ENCODE results near the gene MAP7.

Gene MAP7

DNA sequence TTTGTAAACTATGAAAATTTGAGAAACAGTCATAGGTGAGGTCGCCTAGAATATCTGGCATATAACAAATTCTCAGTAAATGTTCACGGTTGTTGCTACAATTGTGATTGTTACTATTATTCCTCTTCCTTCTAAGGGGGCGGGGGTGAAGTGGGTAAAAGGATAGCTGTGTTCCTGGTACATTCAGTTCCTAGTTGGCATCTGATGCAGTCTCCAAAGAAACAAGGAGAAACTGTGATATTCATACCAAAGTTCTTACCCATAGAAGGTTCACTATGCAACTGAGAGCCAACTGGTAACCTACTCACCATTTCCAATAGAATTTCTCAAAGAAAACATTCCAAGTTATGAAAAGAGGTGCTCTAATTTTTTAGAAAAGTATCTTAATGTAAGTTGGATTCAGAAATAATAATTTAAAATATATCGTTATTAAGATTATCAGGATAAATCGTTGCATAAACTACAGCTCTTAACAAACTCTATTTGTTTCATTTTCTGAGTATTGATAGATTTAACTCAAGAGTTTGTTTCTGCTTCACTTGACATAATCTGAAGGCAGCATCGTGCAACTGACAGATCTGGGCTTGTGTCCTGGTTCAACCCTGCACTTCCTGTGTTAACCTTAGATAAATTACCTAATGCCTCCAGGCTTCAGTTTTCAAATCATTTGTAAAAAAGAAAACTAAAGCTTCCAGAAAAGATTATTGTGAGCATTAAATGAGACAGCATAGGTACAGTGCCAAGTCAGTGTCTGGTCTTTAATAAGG lies 13.3 kb upstream of the MAP7 start:
- no peak for DNase-seq

DNA sequence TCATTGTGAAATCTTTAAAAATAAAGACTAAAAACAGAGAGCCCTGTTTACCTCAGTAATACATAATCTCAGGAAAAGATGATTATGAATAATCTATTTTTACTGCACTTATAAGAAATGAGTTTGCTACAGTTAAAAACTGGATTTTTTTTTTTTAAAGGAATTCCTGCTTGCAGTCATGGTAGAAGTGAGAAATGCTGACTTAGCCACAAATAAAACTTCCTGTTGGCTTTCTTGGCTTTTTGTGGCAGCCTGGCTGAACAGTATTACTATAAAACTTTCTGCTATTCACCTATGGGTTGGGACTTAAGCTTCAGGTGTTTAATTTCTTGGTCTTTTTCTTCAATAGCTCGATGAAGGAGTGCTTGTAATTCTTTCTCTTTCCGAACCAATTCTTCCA lies 12.0 kb upstream of the MAP7 start:
- no peak for DNase-seq

DNA sequence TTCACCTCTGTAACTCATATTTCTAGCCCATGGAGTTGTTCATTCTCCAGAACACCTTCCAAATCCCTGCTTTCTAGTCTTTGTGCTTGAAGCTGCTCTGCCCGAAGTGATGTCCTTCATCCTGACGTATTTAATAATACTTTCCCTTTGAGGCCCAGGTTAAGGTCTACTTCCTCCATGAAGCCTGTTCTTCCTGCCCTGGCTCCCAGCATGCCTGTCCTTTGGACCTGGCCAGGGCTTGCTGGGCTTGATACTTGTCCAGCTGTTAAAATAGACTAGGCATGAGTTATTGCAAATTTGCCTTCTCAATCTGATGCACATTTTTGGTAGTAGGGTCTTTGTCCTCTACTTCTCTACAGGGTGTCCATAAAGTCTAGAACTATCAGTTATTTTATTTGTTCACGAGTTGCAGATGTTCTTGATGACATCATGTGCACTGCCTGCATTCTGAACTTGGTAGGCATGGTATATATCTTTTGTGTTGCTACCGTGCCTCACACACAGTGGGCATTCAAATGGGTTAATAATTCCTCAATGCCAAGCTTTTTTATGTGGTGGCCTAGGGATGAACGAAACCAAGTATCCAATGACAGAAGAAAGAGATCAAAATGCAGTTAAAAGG lies 3.1 kb upstream of the MAP7 start:
- DNase-seq, result no peak

DNA sequence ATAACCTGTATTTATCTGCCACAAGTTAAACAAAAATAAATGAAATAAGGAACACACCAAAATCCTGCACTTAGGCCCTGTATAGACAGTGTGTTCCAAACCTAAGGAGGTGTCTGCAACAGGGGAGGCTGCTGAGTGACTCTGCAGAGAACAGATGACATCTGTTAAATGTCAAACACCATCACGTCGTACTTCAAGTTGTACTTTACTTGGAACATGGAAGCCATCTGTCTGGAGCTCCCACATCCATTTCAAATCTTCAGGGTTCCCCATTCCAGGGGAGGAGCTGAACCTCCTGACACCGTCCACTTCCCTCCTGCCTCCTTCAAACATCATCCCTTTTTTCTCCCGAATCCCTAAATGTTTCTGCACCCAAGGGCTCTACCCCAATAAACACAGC lies 1.8 kb upstream of the MAP7 start:
- DNase-seq, result no peak

DNA sequence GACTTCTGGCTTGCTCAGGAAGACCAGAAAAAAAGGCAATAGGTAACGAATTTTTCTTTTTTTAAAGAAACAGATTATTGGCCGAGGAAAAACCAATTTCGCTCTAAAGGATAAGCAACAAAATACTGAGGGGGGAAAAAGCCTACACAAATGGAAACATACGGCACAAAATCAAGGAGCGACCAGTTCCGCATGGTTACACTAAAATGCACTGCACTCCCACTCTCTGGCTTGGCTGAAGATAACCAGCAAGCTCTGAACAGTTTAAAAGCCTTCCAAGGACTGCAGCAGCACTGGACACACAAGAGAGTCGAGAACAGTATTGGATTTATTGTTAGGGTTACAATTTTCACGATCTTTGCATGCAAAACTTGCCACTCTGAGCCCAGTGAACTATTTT lies 881 bp upstream of the MAP7 start:
- DNase-seq, result no peak

DNA sequence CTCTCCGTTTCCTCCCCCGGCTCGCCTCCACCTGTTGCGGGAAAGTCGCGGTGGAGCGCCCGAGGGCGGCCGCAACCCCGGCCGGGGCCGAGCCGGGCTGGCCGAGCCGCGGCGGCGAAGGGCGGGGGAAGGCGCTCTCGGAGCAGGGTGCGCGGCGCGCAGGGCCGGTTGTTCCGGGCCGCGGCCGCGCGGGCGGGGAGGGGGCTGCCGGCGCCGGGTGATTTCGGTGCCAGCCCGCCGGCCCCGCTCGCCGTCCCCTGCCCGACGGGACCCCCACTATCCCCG lies 235 bp downstream of the MAP7 start:
- DNase-seq, result no peak

DNA sequence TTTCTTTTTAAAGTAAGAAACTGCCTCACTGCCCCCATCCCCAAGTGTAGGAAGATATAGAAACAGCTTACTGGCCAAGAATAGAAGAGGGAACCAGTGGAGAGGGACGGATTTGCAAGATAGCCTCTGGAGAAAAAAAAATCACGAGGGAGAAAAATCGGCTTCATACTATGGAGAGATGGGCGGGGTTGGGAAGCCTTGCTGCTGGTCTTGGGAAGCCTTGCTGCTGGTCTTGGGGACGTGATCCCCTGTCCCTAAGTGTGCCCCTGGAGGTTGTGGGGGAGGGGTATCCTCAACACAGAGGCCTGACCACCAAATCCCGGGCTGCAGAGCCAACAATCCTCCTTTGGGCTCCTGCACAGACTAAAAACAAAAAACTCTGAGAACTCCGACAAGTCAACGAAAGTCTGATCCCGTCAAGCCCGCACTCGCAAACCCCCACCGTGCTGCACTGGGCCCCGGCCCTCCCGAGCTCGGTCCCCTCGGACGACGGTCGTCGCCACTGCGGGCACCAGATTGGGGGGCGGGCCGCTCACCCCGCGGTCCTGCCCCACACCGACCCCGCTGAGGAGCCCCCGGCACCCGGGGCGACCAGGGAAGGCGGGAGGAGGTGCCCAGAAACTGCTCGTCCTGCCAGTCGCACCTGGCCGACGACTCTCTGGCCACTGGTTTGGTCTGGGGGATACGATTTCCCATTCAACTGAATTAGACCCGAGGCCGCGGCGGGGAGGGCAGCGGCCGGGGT lies 750 bp downstream of the MAP7 start:
- no peak for DNase-seq

DNA sequence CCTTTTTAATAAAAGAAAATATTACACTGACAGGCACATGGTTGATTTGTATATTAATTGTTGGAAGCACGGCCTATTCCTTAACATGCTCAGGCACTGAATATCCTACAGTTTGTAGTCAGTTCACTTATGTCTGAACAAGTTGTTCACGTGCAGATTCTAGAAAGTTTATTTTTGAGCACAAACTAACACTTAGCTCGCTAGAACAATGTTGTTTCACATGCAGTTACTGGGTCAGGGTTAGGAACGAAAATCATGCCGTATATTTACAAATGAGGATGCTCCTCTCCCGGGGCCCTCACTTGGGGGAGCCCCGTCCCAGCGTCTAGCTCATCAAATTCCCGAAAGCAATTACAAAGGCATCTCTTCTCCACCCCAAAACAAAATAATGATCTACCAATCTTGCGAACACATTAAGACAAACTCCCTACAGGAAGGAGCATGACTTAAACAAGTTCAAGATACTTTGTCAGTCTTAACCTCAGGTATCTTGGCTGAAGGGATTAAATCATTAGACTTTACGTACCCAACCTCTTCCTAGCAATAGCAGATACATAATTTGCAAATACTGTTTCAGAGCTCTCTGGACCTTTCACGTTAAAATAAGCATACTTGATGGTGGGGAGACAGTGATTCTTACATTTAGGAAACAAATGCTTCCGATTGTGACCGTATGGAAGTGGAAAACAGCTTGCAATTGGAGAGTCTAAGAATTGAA lies 1.5 kb downstream of the MAP7 start:
- no peak for DNase-seq

DNA sequence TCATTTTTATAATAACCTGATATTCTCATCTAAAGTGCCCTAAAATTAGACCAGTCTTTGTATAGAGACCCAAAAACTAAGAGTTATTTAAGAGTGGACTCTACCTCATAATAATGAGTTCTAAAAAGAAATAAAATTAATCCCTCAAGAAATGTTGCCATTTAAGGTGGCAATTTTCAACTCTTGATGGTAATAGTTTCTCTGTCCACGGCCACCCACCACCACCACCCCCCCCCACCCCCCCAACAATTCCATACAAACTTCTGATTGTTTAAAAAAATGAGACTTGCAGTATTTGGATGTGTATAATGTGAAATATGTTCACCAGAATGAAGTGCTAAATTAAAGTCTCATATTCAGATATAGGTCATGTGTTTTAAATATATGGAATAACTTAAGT lies 2.4 kb downstream of the MAP7 start:
- DNase-seq, result no peak

DNA sequence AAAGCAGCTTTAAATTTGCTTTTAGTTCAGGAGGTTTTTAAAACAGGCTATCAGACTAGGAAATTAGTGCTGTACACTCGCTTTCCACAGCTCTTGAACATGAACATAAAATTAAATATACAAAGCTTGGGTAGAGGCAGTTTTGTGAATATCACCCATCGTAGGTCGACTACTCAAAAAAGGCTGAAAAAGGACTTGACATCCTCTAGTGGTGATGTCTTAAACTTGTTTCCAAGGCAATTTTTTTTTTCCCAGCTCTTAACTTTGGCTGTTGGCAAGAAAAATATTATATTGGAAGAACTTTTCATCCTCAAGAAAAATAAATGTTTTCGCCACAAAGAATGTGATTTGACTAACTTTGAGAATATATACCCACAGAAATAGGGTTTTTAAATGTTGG lies 2.9 kb downstream of the MAP7 start:
- DNase-seq, result no peak

DNA sequence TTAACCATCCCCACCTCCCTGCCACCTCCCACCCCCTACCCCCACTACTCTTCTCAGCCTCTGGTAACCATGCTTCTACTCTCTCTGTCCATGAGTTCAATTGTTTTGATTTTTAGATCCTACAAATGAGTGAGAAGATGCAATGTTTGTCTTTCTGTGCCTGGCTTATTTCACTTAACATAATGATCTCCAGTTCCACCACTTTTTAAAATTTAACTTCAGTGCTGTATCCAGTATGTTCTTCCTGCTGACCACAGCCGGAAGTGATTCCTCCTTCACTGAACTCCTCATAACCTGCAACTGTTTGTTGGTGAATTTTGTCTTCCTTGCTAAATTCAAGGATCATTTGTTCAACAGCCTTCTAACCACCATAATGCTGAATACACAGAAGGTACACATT lies 3.9 kb downstream of the MAP7 start:
- no peak for DNase-seq

DNA sequence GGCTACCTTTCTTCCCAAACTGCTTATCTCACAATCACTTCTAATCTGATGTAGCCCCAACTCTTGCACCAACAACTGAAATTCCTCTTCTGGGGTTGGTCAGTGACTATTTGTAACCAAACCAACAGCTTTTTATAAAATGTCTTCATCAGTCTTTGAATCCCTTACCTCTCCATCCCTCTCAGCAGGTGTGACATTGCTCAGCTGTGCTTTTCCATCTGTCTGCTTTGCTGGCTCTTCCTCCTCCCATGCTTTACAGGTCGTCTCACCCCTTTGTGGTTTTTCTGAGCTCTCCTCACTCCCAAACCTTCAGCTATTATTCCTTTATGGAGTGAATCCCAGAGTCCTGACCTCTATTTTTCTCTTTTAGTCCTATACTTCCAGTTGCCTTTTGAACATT lies 5.9 kb downstream of the MAP7 start:
- no peak for DNase-seq

DNA sequence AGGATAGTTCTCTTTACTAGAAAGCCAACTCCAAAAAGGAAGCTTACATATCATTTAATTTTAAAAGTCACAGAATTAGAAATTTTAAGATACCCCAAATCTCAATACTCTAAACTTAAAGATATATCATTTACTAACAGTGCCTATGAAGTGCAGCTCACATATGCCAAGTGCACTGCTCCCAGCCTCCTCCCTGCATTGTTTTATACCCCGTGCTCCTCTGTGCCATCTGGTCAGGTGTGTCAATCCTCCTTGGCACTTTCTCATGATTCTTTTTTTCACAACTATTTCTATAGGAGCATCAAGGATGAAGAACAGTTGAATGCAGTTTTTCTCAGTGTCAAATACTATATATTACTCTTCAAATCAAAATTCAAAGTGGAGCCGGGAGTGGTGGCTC lies 8.8 kb downstream of the MAP7 start:
- no peak for DNase-seq

DNA sequence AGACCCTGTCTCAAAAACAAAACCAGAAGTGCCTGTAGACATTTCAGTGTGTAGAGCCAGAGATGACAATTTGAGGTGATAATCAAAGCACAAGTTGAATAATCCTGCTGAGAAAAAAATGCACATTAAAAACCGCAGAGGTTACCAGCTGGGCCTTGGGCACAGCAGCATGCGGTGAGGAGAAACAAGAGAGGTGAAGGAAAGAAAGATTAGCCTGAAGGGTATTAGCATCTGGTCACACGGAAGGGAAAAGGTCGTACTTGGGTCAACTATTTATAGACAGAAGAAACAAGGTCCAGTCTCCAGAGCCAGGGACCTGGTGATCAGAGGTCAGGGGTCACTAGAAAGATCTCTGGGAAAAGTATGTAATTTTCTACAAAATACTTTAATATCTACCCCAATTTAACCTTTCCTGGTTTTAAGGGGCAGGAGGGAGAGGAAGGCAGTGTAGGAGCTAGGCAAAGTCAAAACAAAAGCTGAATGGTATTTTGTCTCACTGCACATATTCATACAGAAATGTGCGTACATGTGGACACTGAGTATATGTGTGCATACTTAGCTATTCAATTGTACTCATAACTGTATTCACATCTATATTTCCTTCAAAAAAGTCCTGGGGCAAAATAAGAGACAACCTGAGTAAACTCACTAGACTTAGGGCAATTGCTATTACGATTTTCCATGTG lies 10.1 kb downstream of the MAP7 start:
- no peak for DNase-seq

DNA sequence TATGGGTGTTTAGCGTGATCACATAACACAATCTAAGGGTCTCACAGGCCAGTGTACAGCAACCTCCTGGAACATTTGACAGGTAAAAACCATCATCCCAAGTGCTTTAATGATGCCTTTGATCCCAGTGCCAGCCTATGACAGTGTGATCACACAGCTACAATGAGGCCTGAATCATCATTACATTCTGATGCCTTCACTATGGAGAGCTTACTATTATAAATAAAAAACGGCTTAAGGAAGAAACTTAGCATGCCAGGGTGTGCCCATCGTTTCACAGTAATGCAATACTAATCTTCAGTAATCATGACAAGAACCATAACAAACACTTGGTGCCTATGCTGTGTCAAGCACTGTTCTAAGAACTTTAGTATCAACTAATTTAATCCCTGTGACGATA lies 11.4 kb downstream of the MAP7 start:
- DNase-seq, result no peak

DNA sequence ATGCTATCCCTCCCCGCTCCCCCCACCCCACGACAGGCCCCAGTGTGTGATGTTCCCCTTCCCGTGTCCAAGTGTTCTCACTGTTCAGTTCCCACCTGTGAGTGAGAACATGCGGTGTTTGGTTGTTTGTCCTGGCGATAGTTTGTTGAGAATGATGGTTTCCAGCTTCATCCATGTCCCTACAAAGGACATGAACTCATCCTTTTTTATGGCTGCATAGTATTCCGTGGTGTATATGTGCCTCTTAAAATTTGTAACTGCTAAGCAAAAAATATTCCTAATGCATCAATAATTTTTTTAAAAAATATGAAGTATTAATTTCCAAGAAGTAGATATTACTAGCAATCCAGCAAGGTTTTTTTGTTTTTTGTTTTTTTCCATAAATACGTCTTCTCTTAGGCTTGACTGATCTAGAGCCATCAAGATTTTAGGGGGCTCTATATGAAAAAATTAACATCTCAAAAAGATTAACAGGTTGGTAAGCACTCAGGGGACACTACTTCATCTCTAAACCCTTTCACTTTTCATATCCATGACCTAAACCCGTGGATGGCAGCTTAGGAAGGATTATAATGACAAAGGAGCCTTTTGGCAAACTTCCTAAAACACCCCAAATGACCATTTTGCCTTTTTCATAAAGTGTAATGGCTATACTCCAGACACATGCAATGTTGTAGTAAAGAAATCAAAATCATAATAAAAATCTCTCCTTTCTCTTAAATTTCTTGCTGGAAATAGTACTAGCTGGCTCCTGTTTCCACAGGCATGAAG lies 14.2 kb downstream of the MAP7 start:
- DNase-seq, result no peak

DNA sequence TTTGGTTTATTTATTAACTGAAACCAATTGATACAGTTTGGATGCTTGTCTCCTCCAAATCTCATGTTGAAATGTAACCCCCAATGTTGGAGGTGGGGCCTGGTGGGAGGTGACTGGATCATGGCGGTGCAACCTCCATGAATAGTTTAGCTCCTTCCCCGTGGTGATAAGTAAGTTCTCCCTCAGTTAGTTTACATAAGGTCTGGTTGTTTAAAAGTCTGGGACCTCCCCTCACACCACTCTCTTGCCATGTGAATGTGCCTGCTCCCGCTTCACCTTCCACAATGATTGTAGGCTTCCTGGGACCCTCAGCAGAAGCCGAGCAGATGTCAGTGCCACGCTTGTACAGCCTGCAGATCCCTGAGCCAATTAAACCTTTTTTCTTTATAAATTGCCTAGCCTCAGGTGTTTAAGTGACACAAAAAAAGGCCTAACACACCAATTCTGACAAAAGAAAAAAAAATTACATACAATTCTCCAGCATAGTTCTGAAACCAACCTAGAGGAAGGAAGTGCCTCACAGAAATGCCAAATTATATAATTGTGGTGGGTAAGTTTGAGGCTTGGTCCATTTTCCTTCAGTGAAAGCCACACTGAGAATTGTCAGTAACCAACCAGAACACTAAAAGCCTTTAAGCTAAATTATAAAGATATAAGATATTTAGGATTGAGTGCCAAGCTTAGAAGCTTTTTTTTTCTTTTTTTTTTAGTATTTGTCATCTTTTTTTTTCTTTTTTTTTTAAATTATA lies 15.0 kb downstream of the MAP7 start:
- DNase-seq, result no peak

DNA sequence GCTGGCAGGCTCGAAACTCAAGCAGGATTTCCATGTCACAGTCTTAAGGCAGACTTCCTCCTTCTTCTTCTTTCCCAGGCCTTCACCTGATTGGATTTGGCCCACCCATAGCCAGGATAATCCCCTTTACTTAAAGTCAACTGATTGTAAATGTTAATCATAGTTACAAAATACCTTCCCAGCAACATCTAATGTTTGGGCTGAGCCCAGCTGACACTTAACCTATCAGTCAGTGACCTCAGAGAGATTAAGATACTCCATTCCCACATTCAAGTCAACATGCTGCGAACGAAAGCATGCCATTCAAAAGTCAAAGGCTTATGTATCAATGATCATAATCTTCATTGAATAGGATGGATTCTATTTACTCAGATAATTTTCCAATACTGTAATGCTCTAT lies 16.0 kb downstream of the MAP7 start:
- DNase-seq, result no peak

DNA sequence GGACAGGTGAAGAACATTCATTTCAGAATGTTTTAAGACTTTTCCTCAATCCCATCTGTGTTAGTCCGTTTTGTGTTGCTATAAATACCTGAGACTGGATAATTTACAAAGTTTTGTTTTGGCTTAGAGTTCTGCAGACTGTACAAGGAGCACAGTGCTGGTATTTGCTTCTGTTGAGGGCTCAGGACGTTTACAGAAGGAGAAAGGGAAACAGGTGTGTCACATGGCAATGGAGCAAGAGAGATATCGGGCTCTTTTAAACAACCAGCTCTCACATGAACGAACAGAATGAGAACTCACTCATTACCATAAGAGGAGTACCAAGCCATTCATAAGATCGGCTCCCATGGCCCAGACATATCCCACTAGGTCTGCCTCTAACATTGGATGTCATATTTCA lies 16.7 kb downstream of the MAP7 start:
- DNase-seq, result no peak

DNA sequence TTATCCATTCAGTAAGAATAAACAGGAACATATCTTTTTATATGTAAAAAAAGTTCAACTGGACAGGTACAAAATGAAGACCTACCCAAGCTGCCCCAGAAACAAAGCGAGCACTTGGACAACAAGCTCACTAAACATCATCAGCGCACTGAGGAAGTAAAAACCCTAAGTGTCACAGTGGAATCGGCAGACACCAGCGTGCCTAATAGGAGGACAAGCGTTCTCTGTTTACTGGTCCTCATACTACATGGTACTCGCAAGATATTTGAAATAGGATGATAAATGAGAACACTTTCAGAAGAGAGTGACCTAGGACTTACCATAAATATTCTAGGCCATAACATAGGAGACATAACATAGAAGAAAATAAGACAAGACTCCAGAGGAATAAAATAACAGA lies 18.2 kb downstream of the MAP7 start:
- DNase-seq, result no peak

DNA sequence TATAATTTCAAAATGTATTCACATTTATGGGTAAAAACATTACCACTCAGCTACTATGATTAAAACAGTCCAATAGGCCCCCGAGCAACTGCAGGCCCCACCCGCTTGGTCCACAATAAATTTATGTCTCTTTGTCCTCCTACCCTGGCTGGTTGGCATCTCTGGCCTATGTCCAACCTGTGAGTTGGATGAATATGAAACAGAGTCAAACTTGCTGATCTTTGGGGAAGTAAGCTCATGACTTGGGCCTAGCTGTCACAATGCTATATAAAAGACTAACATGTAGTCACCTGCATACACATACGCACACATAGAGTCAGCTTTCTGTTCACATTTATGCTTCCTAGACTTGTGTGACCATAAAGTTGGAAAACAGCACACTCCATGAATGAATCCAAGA lies 20.5 kb downstream of the MAP7 start:
- no peak for DNase-seq

DNA sequence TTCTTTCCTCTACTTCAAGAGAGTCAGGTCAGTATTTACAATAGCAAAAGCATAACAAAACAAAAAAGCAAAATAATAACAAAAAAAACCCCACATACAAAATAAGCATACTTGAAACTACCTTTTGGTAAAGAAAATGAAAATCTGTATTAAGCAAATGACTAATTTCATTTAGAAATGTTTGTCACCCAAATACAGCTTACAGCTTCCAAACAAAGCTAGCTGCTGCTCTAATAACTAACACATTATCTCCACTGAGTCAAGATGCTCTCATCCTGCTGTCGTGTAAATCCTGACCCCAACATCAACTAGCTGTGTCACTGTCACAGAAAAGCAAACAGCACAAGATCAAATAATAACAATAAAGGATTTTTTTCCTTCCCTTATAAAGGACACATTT lies 21.7 kb downstream of the MAP7 start:
- DNase-seq, result no peak

All from stimulated activated CD4-positive, alpha-beta T cell treated with anti-CD3 and anti-CD28 coated beads, Interleukin-12 subunit alpha, Interleukin-12 subunit beta, amount 100 ng/mL, for 4 hours (primary cell).